GM12891 (cell line): ENCODE results near the gene MISP3. TPM values are rescaled to one million over a fixed set of nuclear protein-coding genes. Genes with fewer than 3 reads are reported as not detected.
"Not testable (repeated sequence)": the region's sequence is repeated elsewhere in the genome, so short reads cannot be mapped to it uniquely, and the experiment has no call there.

ENCODE experiments used
- DNase-seq: peaks from one replicate; pipeline ENCODE4 v3.0.0; 2011; ENCODE audit warnings: low spot score; ENCODE audit not compliant: insufficient read length
- FAIRE-seq: peaks from 2 replicates; lab custom pipeline; 2011; peaks lifted over from hg19 to GRCh38; lab: Jason Lieb, UNC
- PAX5 ChIP-seq: IDR thresholded peaks from 2 replicates; pipeline ENCODE4 v1.6.1; 2011; ENCODE audit warnings: low read length, moderate library complexity, mild to moderate bottlenecking; ENCODE audit not compliant: insufficient read depth, severe bottlenecking
- POLR2A ChIP-seq: IDR thresholded peaks from 2 replicates; pipeline ENCODE4 v1.6.1; 2011; ENCODE audit warnings: low read depth, low read length, control low read depth
- POLR2AphosphoS5 ChIP-seq: IDR thresholded peaks from 2 replicates; pipeline ENCODE4 v1.6.1; 2011; ENCODE audit warnings: low read depth, low read length, control low read depth
- POU2F2 ChIP-seq: IDR thresholded peaks from 2 replicates; pipeline ENCODE4 v1.6.1; 2011; ENCODE audit warnings: low read depth, mild to moderate bottlenecking, control low read depth, low read length, moderate library complexity
- SPI1 ChIP-seq: IDR thresholded peaks from 2 replicates; pipeline ENCODE4 v1.6.1; 2011; ENCODE audit warnings: low read depth, low read length, control low read depth
- TAF1 ChIP-seq: IDR thresholded peaks from 2 replicates; pipeline ENCODE4 v1.6.1; 2011; ENCODE audit warnings: low read depth, low read length, control low read depth
- polyA plus RNA-seq: library from polyadenylated mRNA; unstranded; fragments of >200 nt; gene quantifications from one replicate; pipeline ENCODE4 v1.2.1, GENCODE V29; 2012; ENCODE audit warnings: low read depth, missing spikeins, inconsistent platforms; ENCODE audit not compliant: missing spikeins

The MISP3 gene
- 0.54 TPM for polyA plus RNA-seq

DNA sequence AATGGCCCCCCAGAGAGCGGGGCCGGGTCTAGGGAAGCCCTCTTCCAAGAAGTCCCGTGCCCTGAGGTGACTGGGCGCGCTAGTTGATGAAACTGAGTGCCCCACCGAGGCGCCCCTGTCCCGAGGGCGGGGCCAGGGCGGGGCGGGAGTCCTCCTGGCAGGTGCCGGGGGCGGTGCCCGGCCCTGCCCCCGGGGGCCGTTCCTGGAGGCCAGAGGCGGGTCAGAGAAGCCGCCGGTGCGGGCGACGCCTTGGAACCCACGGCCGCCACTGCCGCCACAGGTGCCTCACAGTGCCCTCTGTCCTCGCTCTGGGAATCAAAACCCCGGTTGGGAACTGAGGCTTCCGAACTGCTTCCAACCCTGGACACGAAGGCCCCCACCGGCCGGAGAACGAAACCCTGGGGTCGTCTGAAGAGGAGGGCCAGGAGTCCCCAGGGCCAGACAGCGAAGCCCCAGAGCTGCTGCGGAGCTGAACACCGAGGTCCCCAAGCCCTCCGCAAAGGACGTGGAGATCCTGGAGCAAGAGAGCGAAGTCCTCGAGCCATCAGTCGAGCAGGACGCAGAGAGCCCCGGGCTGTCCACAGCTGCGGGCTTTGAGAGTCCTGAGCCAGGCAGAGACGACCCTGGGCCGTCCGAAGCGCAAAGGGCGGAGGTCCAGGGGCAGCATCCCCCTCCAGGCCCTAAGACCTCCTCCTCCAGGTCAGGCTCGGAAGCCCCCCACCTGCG lies at the start of gene MISP3:
TSS of gene MISP3 (plus strand) at position 252 of the 726 bp plus-strand sequence. CDS start 524 bp downstream, outside the sequence.
- TF ChIP-seq POU2F2 (no peak), SPI1 (no peak), TAF1 (no peak), PAX5 (no peak), POLR2AphosphoS5 (no peak), POLR2A (no peak)
- FAIRE-seq: no peak
- no peak for DNase-seq

DNA sequence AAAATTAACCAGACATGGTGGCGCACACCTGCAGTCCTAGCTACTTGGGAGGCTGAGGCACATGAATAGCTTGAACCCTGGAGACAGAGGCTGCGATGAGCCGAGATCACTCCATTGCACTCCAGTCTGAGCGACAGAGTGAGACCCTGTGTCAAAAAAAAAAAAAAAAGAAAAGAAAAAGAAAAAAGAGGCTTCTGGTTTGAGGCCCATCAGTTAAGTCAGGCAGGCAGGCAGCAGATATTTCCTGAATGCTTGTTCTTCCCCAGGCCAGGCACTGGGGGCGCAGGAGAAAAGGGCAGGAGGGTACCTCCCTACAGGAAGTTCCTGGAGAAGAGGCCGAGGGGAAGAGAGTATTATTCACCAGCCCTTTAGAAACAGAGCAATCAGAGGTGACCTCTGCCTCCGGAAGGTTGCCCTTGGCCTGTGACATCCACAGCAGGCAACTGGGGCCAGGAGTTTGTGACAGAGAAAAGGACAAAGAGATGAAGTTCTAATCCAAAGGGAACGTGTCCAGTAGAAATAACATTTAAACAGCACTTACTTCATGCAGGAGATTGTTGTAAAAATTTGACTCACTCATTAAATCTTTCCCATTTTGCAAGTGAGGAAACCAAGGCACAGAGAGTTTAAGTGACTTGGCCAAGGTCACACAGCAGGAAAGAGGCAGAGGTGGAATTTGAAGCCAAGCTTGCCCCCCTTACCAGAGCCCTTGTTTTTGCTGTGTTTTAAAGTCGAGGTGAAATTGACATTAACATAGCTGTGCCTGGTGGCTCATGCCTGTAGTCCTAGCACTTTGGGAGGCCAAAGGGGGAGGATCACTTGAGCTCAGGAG lies 49.0 kb upstream of the MISP3 start:
- no peak for TF ChIP-seq TAF1
- TF ChIP-seq POLR2A: no peak
- TF ChIP-seq POU2F2: no peak
- TF ChIP-seq PAX5: no peak
- no peak for TF ChIP-seq POLR2AphosphoS5
- TF ChIP-seq SPI1: no peak
- peak; percentile 40 for FAIRE-seq
- no peak for DNase-seq

DNA sequence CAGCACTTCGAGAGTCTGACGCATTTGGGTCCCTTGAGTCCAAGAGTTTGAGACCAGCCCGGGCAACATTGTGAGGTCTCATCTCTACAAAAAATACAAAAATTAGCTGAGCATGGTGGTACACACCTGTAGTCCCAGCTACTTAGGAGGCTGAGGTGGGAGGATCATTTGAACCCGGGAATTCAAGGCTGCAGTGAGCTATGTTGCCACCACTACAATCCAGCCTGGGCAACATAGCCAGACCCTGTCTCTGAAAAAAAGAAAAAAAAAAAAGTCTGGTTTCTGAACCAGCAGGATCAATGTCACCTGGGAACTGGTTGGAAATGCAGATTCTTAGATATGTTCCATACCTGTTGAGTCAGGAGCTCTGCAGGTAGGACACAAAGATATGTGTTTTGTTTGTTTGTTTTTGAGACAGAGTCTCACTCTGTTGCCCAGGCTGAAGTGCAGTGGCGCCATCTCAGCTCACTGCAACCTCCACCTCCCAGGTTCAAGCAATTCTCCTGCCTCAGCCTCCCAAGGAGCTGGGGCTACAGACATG lies 45.9 kb upstream of the MISP3 start:
- not testable (repeated sequence) for DNase-seq, FAIRE-seq

DNA sequence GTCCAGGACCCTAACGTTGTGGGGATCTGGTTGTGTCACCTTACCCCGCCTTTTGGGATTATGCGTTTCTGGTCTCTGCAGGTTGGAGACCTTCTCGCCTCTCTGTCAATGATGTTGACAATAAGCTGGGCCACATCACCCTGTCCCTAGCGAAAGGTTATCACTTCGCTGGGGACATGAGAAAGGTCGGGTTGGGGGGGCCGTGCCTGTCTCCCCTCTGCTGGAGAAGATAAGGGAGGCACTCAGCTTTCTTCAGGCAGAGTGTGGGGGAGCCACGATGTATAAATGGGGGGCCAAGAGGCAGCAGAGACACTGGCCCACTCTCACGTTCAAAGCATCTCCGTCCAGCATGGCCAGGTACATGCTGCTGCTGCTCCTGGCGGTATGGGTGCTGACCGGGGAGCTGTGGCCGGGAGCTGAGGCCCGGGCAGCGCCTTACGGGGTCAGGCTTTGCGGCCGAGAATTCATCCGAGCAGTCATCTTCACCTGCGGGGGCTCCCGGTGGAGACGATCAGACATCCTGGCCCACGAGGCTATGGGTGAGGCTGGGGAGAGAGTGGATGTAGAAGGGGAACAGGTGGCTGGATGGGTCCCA lies 44.6 kb upstream of the MISP3 start, which contains the start of gene RLN3:
TSS of gene RLN3 (plus strand) at position 293 of the 595 bp plus-strand sequence. CDS start at position 350, 57 bp downstream.
- no peak for TF ChIP-seq TAF1
- TF ChIP-seq SPI1: no peak
- no peak for TF ChIP-seq PAX5
- TF ChIP-seq POLR2A: no peak
- TF ChIP-seq POLR2AphosphoS5: no peak
- no peak for TF ChIP-seq POU2F2

DNA sequence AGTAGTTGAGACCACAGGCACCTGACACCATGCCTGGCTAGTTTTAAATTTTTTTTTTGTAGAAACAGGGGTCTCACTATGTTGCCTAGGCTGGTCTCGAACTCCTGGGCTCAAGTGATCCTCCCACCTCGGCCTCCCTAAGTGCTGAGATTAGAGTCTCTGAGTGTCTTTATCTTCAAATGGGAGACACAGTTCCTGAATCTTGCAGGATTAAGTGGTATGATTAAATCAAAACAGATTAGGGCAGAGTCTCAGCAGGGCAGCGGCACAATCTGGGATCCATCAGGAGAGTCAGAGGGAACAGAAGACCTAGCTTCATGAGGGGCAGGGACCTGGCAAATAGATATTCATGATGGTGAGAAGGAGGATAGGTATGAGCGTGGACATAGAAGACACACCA lies 43.7 kb upstream of the MISP3 start:
- FAIRE-seq: no peak
- no peak for DNase-seq
- TF ChIP-seq TAF1 (no peak), POU2F2 (no peak), POLR2A (no peak), PAX5 (no peak), SPI1 (no peak), POLR2AphosphoS5 (no peak)

More for the DNA sequence above, 44.6 kb upstream of the MISP3 start, which contains the start of gene RLN3:
- DNase-seq (no peak), FAIRE-seq (no peak)

DNA sequence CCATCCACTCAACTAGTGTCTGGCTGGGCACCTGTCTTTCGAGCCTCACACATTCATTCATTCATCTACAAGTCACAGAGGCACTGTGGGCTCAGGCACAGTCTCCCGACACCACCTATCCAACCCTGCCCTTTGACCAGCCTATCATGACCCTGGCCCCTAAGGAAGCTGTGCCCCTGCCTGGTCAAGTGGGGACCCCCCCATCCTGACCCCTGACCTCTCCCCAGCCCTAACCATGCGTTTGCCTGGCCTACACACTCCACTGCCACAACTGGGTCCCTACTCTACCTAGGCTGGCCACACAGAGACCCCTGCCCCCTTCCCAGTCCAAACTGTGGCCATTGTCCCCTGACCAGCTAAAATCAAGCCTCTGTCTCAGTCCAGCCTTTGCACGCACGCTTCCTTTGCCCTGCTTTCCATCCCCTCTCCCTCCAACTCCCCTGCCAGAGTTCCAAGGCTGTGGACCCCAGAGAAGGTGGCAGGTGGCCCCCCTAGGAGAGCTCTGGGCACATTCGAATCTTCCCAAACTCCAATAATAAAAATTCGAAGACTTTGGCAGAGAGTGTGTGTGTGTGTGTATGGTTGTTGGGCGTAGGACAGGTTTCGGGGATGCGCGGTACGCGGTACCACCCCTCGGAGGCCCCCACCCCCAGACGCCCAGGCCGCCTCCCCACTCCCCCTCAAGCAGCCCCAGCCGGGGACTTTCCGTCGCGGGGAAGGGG lies 41.4 kb upstream of the MISP3 start:
- TF ChIP-seq POLR2A: no peak
- TF ChIP-seq TAF1: no peak
- TF ChIP-seq SPI1: no peak
- FAIRE-seq (no peak), DNase-seq (no peak)

DNA sequence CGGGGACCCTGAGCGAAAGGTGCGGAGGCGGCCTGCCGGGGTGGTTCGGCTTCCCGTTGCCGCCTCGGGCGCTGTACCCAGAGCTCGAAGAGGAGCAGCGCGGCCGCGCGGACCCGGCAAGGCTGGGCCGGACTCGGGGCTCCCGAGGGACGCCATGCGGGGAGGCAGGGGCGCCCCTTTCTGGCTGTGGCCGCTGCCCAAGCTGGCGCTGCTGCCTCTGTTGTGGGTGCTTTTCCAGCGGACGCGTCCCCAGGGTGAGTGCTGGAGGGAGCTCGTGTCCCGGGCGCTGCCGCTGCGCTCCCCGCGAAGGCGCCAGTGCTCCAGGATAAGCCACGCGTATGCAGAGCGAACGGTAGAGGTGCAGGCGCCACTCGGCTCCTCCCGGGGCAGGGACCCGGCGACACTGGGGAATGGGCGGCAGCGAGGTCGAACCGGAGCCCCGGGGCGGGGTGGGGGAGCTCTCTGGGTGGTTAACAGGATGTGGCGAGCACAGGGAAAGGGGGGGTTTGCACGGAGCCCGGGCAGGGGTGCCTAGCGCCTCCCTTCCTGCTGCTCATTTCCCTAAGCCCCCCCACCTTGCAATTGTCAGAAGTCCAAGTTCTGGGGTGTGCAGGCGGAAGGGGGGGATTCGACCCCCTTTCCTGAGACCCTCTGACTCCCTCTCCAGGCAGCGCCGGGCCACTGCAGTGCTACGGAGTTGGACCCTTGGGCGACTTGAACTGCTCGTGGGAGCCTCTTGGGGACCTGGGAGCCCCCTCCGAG lies 40.7 kb upstream of the MISP3 start, which contains the start of gene IL27RA:
TSS of gene IL27RA (plus strand) at position 44 of the 762 bp plus-strand sequence. CDS start at position 155, 111 bp downstream.
- TF ChIP-seq POLR2AphosphoS5: 0 out of 2 replicates have a peak, but pooled peaks have one; percentile 35
- peak; percentile 54 for TF ChIP-seq POLR2A
- no peak for TF ChIP-seq PAX5
- TF ChIP-seq TAF1: no peak; the same call in 1 of the 2 replicates
- TF ChIP-seq SPI1: 0 out of 2 replicates have a peak, but pooled peaks have one; percentile 12
- TF ChIP-seq POU2F2: 0 out of 2 replicates have a peak, but pooled peaks have one; percentile 45
- peak; percentile 82 for FAIRE-seq
- peak; percentile 77 for DNase-seq

DNA sequence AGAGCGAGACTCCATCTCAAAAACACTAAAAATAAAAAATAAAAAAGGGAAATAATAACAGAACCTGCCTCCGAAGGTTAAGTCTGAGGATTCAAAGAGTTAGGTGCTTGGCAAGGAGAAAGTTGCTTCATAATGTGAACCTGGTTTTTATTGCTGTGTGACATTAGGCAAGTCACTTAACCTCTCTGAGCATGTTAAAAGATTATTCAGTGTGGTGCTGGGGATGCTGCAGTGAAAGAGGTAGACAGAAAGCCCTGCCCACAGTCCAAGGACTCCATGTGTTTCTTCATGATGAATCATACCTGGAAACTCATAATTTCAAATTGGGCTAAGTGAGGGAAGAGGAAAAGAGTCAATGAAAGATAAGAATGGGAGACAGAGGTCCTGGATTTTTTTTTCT lies 38.6 kb upstream of the MISP3 start:
- DNase-seq: no peak
- TF ChIP-seq POLR2AphosphoS5 (no peak), TAF1 (no peak), POLR2A (no peak), SPI1 (no peak), POU2F2 (no peak), PAX5 (no peak)
- no peak for FAIRE-seq

DNA sequence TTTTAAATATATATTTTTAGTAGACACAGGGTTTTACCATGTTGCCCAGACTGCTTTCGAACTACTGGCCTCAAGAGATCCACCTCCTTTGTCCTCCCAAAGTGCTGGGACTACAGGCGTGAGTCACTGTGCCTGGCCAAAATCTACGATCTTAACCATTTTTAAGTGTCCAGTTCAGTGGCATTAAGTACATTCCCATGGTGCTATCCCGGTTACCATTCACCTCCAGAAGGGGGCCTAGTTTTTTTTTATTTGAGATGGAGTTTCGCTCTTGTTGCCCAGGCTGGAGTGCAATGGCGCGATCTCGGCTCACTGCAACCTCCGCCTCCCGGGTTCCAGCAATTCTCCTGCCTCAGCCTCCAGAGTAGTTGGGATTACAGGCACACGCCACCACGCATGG lies 37.4 kb upstream of the MISP3 start:
- FAIRE-seq, DNase-seq: not testable (repeated sequence)
